Ovary (tissue), 9 donors: Measurements from ENCODE around the gene CDC14A. TPM values are rescaled to one million over a fixed set of nuclear protein-coding genes. Genes with fewer than 3 reads are reported as not detected.

ENCODE experiments used
- DNase-seq, 5 donors: peaks; one replicate each; pipeline ENCODE4 v3.0.0-alpha.2; 2019 to 2020
- H3K27ac ChIP-seq, 2 donors: fragments of 200-600 bp; one replicate each; pipeline versions ENCODE4 v1.5.1 to v1.8.0; 2019 to 2022
- H3K27me3 ChIP-seq: fragments of 200-600 bp; one replicate; pipeline ENCODE4 v1.8.0; 2022
- H3K36me3 ChIP-seq: fragments of 200-600 bp; sonication (generic); one replicate; pipeline ENCODE4 v1.5.1; 2019
- H3K4me1 ChIP-seq: one replicate; pipeline ENCODE4 v1.8.1; 2013; ENCODE audit warnings: mild to moderate bottlenecking, moderate library complexity; ENCODE audit not compliant: insufficient read depth
- H3K4me3 ChIP-seq: fragments of 200-600 bp; sonication (generic); one replicate; pipeline ENCODE4 v1.5.1; 2017
- H3K9me3 ChIP-seq, 2 donors: fragments of 200-600 bp in 1 of 2; sonication (generic) in 1 of 2; one replicate each; pipeline versions ENCODE4 v1.5.1 to v1.8.1; 2013 to 2019; ENCODE audit warnings: mild to moderate bottlenecking in 1 of 2, moderate library complexity in 1 of 2
- CTCF ChIP-seq, 3 donors: fragments of 450-650 bp in 2 of 3; fragments of 200-600 bp in 1 of 3; IDR thresholded peaks; one replicate each; pipeline versions ENCODE4 v1.5.1 to v1.8.0; 2016 to 2022; ENCODE audit warnings: antibody characterized with exemption in 3 of 3, mild to moderate bottlenecking in 1 of 3
- EP300 ChIP-seq: sonication (generic); formaldehyde crosslinking; IDR thresholded peaks from one replicate; pipeline ENCODE4 v1.6.1; 2017; ENCODE audit warnings: antibody characterized with exemption
- POLR2A ChIP-seq: fragments of 450-650 bp; IDR thresholded peaks from one replicate; pipeline ENCODE4 v1.6.1; 2017; ENCODE audit warnings: antibody characterized with exemption, mild to moderate bottlenecking, moderate library complexity
- WGBS, 3 donors: extraction: QIAGEN DNeasy Blood & Tissue Kit in 1 of 3; methylation state at CpG; one replicate each; pipeline versions ENCODE4 v1.1.5 to v1.1.7; 2013 to 2017; 5-methylcytosine and 5-hydroxymethylcytosine counted together
- intact Hi-C, 4 donors: fragments of 100-400 bp; cut with DNase I; formaldehyde crosslinking; loops; one replicate each; pipeline versions ENCODE4 v1.11.0 to v1.15.1; 2022 to 2023
- polyA plus RNA-seq, 2 donors: library from polyadenylated mRNA; stranded (reverse); fragments of 200-250 nt in 1 of 2; fragments of 350-450 nt in 1 of 2; fragmentation: Illumina TruSeq in 1 of 2; extraction: RNeasy Lipid Tissue Mini Kit (QIAGEN cat#74804) in 1 of 2; gene quantifications; one replicate each; pipeline ENCODE4 v1.2.3, GENCODE V29; 2013 to 2014
- total RNA-seq, 7 donors: library from RNA; depleted of rRNA in 2 of 7; stranded (reverse); fragments of >200 nt in 2 of 7; fragmentation: NEBNext Ultra II Directional in 3 of 7; extraction: Animal tissue kit (Norgen Biotek cat#: 25700) in 3 of 7; gene quantifications; one replicate each; pipeline versions ENCODE4 v1.1.0 to v1.2.4, GENCODE V29; 2016 to 2023
- donor health status: DM: no; HTN: no; CAD: no; lungs with moderate emphysema.
- donor health status: DM: no; HTN: no; CAD: no.
- donor health status: Bipolar disorder and iron deficiency.
- donor health status: DM: yes; HTN: yes; CAD: no.
- donor health status: DM: no; HTN: no; CAD: no.
- donor health status: DM: yes; HTN: yes; CAD: no.

Gene CDC14A
- total and polyA plus RNA-seq, 9 donors = 4.6 to 47.4 (median 8.6) TPM

DNA sequence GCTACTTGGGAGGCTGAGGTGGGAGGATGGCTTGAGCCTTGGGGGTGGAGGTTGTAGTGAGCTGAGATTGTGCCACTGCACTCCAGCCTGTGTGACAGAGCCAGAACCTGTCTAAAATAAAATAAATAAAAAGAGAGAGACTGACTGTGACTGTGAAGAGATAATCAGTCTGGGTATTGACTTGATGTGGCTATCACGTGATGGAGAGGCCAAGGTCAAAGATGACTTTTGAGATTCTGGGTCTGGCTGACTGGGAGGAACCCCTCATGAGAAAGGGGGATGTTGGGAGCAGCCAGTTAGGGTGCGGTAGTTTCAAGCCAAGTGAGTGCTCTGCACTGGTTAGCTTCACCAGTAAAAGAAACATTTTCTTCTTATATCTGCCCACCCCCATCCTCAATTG is 66.8 kb downstream of the CDC14A start:
- no peak for DNase-seq
- intact Hi-C loops = no loop called here
- Histone ChIP-seq H3K4me3 (no peak overlapping the region), H3K27me3 (no peaks in the 10 kb centered on the region), H3K27ac (no peak overlapping the region), H3K36me3 (no peaks in the 10 kb centered on the region), H3K9me3 (no peaks in the 10 kb centered on the region), H3K4me1 (peaks cover 1% of the 10 kb centered on the region)
- 80 to 89% (median 82%) methylated on average over 2 of the region's 2 CpGs for WGBS, 3 donors
- TF ChIP-seq POLR2A (no peak), EP300 (no peak), CTCF (IDR thresholded peaks at IDR 0.05) (no peak)

DNA sequence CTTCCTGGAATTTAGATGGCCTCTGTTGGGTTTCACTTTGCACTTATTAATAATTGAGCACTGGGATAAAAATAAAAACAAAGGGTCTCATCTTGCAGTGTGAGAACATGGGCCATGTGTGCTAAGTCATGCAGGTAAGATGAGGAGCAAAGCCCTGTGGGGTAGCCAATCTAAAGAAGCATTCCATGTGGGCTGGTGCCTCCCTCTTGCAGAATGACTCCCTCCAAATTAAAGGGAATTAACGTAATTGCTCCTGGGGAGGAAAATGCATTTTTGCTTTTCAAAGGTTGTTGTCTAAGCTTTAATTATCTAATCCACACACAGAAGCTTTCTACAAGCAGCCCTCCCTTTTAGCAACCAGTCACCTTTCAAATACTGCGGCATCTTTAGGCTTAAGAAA is 69.8 kb downstream of the CDC14A start:
- no peak for TF ChIP-seq CTCF (IDR thresholded peaks at IDR 0.05)
- TF ChIP-seq EP300 = no peak
- no peak for TF ChIP-seq POLR2A
- Histone ChIP-seq H3K4me1 (no peaks in the 10 kb centered on the region), H3K27ac (no peak overlapping the region), H3K36me3 (no peaks in the 10 kb centered on the region), H3K9me3 (no peaks in the 10 kb centered on the region), H3K4me3 (no peak overlapping the region), H3K27me3 (no peaks in the 10 kb centered on the region)
- WGBS, 3 donors = 91 to 99% (median 93%) methylated on average over 2 of the region's 2 CpGs
- DNase-seq = no peak
- intact Hi-C loops = no loop called here

- H3K9me3 ChIP-seq = no peaks in the 10 kb centered on the region
- H3K4me1 ChIP-seq = no peaks in the 10 kb centered on the region
- intact Hi-C loops = no loop called here
- 94 to 99% (median 97%) methylated on average over 6 of the region's 6 CpGs for WGBS, 3 donors
- TF ChIP-seq CTCF (IDR thresholded peaks at IDR 0.05) (no peak), EP300 (no peak), POLR2A (no peak)
- H3K27me3 ChIP-seq = no peaks in the 10 kb centered on the region
- H3K27ac ChIP-seq = no peak overlapping the region
- H3K4me3 ChIP-seq = no peak overlapping the region
- H3K36me3 ChIP-seq = no peaks in the 10 kb centered on the region
- DNase-seq = no peak
Observed at GRCh38 chr1:100423832-100424337, 71.6 kb downstream of the CDC14A start.

- no peaks in the 10 kb centered on the region for H3K36me3 ChIP-seq
- no peak for DNase-seq
- TF ChIP-seq POLR2A = no peak
- no peak for TF ChIP-seq EP300
- TF ChIP-seq CTCF (IDR thresholded peaks at IDR 0.05) = no peak
- H3K27ac ChIP-seq = no peak overlapping the region
- intact Hi-C loops = no loop called here
- no peaks in the 10 kb centered on the region for H3K27me3 ChIP-seq
- no peaks in the 10 kb centered on the region for H3K9me3 ChIP-seq
- no peaks in the 10 kb centered on the region for H3K4me1 ChIP-seq
- H3K4me3 ChIP-seq = no peak overlapping the region
Observed at GRCh38 chr1:100428160-100428559, 75.9 kb downstream of the CDC14A start.

GRCh38 chr1:100430325-100430756 is 78.0 kb downstream of the CDC14A start:
- intact Hi-C loops = no loop called here
- H3K9me3 ChIP-seq = no peaks in the 10 kb centered on the region
- TF ChIP-seq CTCF (IDR thresholded peaks at IDR 0.05) (no peak), POLR2A (no peak), EP300 (no peak)
- no peaks in the 10 kb centered on the region for H3K4me1 ChIP-seq
- 75 to 83% (median 78%) methylated on average over 2 of the region's 2 CpGs for WGBS, 3 donors
- no peaks in the 10 kb centered on the region for H3K27me3 ChIP-seq
- no peak overlapping the region for H3K27ac ChIP-seq
- no peaks in the 10 kb centered on the region for H3K36me3 ChIP-seq
- H3K4me3 ChIP-seq = no peak overlapping the region
- no peak for DNase-seq
